Right renal pelvis (tissue), 4 donors: Measurements from ENCODE around the gene LMF1. TPM values are rescaled to one million over a fixed set of nuclear protein-coding genes. Genes with fewer than 3 reads are reported as not detected.

ENCODE experiments used
- DNase-seq, 4 donors: peaks; one replicate each; pipeline ENCODE4 v3.0.0-alpha.2; 2013; ENCODE audit warnings: low read depth in 4 of 4, low spot score in 3 of 4, missing footprints in 1 of 4
- polyA plus RNA-seq, 4 donors: library from polyadenylated mRNA; unstranded; fragments of 120-200 nt; gene quantifications; one replicate each; pipeline ENCODE4 v1.2.1, GENCODE V29; 2013; ENCODE audit not compliant: insufficient read length in 4 of 4

The LMF1 gene
- polyA plus RNA-seq = 10 to 100 TPM; 14.2 to 19.9 (median 16.9) TPM

DNA sequence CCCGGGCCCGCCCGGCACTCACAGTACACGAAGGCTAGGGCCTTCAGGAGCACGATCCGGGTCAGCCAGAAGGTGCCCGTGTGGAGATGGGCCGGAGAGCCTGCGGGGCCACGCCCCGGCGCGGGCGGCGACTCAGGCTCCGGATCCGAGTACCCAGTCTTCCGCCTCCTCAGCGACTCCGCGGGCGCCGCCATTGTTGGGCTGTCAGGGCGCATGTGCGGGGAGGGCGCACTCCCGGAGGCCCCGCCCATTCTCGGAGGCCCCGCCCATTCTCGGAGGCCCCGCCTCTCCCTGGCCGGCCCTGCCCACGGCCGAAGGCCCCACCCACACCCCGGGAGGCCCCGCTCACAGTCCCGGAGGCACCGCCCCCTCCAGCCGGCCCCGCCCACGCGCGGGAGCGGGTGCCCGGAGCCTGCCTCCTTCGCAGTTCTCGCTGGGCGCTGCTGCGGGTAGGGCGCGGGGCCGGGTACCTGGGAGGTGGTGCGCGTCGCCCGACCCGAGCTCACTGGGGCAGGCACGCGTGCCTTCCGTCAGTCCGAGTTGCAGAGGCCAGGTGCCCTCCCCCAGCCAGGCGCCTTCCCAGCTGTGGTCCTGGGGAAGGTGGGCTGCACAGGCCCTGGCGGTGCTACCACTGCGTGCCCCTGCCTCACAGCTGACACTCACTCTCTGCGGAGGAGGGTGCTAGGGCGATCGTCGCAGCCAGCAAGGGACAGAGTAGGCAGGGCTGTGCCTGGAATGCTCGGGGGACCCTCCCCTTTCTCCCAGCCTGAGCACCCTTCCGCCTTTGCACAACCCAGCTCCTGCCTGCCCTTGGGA is at the start of gene LMF1:
TSS of gene LMF1 (minus strand) at position 219 of the 816 bp plus-strand sequence. CDS start at position 215, 4 bp downstream.
- DNase-seq = peak; percentile 76 to 83 (median 79)

DNA sequence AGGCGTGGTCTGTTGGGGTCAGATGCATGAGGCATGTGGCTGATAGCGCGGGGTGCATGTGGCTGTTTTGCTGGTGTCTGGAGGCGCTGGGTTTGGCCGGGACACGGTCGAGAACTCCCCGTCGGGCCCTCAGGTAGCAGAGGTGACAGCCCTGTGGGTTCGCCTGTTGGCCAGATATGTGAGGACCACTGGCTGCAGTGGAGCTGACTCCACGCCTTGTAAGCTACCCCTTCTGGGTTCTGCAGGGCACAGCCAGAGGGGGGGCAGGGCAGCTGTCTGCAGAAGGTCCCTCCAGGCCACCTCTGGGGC is 49.3 kb upstream of the LMF1 start:
- DNase-seq = no peak

DNA sequence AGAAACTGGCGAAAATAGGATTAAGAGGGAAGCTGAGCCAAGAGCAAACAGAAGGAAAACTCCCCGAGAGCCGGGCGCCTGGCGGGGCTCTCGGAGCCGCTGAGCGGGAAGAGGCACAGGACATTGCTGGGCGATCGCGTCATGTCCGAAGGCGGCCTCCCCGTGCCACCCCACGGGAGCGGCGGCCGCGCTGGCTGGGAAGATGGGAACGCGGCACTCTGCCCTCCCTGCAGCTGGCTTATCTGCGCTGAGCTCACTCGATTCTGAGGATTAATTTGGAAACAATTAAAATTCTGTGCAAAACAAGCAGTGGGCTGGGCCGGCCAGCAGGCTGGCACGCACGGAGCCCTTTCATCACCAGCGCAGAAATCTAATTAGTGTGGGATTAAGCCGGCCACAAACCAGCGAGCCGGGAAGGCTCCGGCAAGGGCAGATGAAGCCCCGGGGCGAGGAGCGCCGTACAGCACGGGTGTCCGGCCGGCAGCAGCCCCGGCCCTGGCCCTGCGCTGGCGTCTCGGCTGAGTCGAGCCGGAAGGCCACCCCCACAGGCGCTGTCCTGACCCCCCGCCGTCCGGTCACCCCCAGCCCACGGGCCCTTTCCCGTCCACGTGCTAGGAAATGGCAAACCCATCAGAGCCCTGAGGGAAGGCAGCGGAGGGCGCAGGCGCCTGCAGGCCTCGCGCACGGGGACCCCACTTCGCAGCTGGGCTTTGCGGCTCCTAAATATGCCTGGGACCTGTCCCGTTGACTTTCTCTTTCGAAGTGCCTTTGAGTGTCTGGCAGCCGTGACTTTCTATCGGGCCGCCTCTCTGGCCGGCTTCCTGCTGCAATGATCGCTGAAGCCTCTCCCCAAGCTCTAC is 48.7 kb upstream of the LMF1 start:
- no peak for DNase-seq

DNA sequence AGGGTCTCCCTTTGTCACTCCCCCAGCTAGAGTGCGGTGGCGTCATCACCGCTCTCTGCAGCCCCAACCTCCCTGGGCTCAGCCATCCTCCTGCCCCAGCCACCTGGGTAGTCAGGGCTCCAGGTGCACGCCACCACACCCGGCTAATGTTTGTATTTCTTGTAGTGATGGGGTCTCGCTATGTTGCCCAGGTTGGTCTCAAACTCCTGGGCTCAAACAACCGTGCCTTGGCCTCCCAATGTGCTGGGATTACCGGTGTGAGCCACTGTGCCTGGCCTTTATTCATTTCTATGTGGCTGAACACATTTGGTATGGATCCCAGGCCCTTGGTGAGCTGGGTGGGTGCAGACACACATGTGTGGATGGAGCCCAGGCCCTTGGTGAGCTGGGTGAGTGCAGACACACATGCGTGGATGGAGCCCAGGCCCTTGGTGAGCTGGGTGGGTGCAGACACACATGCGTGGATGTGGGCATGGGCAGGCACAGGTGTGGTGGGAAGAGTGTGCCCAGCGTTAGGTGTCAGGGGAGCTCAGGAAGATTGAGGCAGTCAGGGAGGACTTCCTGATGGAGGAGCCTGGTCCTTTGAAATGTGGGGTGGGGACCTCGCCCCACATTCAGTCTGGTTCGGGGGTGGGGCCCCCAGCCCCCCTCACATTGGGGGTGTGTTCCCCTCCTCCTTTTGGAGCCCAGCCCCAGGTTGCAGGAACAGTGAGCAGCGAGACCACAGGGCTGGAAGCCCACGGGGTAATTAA is 47.8 kb upstream of the LMF1 start:
- DNase-seq = no peak

DNA sequence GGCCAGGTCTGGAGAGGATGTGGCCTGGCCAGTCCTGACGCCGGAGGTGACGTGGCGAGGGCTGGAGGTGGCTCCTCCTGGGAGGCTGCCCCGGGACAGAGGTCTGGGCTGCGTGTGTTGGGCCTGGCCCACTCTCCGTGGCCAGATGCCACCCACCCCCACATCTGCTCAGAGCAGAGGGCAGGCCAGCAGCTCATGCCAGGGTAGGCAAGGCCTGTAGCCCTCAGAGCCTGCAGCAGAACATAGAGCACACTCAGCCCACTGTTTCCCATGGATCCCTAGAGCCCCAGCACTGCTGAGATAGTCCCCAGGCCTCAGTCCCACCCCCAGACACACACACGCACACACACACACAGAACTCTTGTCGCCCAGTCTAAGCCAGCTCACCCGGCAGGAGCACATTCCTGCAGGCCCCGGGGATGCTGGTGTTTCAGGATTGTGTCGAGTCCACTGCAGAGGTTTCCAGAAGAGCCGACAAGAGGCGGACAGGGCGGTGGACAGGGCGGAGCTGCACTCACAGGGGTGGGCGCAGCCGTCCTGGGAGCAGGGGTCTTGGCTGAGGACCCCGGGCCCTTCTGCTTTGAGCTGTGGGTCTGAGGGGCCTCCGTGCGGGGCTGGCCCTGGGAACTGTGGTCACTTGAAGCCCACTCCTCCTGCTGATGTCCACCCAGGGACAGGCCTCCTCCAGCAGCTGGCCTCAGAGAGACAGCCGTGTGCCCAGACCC is 44.1 kb upstream of the LMF1 start:
- no peak for DNase-seq

DNA sequence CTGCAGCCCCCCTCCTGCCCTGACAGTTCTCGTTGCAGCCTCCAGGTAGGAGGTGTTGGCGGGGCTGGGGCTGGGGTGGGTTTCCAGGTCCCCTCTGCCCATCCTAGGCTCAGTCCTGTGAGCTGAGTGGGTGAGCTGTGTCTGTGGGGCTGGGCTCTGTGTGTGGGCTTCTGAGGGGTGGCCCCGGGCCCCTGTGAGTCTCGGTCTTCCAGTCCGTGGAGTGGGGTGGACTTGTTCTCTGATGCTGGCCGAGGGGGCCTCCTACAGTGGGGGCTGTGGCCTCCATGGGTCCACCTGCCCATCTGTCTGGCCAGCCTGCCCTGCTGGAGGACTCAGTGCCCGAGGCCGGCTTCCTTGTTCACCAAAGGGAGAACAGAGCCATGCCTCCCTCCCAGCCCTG is 43.4 kb upstream of the LMF1 start:
- no peak for DNase-seq

DNA sequence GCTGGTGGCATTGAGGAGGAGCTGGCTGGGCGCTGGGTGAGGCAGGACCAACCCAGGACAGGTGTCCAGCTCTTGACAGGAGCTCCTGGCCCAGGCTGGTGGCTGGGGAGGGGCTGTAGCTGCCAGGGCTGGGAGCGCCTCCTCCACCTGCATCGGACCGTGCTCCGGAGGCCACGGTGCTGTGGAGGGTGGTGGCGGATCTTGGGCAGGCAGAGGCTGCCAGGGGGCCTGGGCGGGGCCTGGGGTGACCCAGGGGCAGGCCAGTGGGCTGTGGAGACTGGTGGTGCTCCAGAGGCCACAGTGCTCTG is 42.8 kb upstream of the LMF1 start:
- no peak for DNase-seq

DNA sequence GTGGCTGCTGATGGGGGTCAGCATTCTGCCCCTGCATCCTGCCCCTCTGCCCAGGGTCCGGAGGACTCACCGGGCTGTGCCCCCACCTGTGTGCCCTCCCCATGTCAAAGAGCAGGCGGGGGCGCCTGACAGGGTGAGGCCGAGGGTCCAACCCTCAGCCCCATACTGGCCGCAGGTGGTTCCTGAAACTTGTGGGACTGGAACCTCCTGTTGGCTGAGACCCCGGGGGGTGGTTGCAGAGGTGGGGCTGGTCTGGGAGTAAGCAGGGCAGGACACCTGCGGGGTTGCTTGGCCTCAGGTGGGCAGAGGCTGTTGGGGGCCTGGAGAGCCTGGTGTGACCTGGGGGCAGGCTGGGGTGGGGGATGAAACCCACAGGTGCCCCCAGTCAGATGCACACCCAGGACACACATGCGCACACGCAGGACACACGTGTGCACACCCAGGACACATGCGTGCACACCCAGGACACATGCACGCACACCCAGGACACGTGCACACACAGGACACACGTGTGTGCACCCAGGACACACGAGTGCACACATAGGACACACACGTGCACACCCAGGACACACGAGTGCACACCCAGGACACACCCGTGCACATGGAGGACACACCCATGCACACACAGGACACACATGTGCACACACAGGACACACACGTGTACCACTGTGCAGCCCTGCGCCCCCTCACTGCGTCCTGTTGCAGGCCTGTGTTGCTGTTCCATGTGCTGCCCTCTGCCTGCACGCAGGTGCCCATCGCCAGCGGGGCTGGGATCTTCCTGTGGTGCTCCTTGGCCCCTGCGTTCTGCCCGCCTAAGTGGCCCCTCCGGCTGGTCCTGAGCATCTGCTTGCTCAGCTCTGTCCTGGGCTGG is 42.2 kb upstream of the LMF1 start:
- no peak for DNase-seq

DNA sequence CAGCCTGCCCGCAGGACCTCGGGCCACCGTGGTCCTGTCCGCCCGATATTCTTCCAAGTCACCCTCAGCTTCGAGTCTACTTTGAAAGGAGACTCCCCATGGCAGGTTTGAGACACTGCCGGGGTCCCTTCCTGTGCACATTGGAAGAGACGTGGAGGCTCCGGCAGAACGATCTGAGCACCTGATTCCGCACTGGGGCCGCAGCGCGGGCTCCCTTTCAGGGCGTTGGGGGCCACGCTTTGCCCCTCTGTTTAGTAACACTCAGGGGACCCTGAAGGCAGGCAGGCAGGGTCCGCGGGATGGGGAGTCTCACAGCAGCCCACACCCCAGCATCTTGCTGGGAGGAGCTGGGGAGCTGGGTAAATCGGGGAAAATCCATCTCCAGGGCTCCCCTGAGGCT is 41.4 kb upstream of the LMF1 start:
- DNase-seq = no peak

DNA sequence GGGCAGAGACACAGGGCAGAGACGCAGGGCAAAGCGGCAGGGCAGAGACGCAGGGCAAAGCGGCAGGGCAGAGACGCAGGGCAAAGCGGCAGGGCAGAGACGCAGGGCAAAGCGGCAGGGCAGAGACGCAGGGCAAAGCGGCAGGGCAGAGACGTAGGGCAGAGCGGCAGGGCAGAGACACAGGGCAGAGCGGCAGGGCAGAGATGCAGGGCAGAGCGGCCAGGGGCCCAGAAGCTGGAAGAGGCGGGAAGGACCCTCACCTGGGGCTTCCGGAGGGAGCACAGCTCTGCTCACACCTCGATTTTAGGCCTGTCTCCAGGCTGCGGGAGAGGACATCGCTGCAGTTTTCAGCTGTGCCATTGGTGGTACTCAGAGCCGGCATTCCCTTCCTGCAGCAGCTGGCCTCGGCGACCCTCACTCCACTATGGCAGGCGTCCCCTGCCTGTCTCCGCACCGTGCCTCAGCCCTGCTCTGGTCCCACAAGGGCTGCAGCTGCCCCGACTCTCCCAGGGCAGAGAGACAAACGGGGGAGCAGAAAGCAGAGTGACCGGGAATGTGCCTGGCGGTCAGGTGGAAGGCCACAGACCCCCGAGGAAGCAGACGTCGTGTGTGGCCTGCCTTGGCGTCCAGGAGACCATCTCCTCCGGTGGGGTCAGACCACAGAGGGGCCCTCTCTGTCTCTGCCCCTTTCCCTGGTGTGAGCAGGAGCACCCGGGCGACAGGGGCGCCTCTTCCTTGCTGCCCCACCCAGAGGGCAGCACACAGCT is 40.7 kb upstream of the LMF1 start:
- no peak for DNase-seq

DNA sequence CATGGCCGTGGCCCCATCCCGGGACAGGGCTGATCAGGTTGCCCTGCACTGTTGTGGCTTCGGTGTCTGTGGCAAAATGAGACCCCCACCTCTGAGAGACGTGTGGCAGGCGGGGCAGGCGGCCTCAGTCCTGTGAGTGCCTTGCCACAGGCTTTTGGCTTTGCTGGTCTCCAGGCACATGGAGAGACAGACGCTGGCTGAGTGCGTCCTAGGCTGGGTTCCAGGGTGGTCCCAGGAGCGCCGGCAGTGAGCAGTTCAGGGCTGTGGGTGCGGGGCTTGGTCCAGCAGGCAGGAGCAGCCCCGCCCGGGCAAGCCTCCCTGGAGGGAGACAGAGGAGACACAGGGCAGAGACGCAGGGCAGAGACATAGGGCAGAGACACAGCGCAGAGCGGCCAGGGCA is 40.0 kb upstream of the LMF1 start:
- no peak for DNase-seq

DNA sequence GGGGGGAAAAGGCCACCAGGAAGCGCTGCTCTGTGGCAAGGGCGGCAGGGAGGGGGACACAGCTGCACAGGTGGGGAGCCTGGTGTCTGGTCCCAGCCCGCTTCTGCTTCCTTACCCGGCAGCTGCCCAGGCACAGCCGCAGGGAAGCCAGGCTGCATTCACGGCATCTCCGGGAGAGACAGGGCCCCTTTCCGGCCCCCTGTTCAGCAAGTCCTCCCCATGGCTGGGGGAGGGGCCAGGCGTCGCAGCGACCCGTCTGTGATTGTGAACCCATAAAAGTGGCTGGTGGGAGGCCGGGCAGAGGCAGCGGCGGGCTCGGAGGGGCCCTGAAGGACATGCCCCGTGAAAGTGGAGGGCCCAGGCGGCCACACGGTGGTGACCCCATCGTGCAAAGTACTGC is 39.5 kb upstream of the LMF1 start:
- no peak for DNase-seq

DNA sequence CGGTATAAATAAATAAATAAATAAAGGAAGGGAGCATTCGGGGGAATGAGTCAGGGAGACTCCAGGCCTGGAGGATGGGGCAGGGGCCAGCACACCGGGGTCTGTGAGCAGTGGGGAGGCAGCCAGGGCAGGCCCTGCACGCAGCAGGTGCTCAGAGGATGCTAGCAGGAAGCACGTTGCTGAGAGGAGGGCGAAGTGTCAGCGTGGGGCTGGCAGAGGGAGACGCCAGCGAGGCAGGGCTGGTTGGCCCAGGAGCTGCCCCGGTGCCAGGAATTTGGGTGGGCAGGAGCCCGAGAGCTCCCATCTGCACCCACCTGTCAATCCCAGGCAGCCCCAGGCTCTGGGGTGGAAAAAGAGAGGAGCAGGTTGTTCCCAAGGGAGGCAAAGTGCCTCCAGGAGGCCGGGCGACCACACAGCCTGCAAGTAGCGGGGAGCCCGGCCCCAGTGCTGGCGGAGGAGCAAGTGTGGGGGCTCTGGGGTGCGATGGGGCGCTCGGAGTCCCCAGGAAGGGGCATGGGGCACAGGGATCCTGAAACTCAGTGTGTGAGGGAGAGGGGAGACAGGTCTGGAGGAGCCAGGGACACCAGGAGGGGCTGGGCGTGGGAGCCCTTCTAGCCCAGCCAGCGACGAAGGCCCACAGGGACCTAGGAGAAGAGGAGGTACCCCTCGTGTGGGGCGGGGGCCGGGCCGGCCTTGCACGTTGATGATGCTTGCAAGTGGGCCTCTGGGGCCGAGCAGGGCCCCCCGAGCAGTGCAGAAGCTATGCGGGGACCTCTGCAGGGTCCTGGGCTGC is 38.8 kb upstream of the LMF1 start:
- no peak for DNase-seq

DNA sequence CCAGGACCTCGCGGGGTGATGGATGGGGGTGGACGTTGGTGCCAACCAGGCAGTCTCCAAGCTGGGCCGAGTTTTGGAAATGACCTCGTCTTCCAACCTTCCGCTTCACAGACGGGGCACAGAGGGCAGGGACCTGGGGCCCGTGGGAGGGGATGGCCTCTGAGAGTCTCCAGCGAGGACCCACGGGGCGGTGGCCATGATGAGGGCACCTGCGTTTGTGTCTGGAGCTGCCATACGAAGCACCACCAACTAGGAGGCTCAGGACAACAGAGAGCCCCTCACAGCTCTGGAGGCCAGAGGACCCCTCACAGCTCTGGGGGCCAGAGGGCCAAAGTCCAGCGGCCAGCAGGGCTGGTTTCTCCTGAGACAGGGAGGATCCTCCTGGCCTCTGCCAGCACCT is 37.3 kb upstream of the LMF1 start:
- no peak for DNase-seq

DNA sequence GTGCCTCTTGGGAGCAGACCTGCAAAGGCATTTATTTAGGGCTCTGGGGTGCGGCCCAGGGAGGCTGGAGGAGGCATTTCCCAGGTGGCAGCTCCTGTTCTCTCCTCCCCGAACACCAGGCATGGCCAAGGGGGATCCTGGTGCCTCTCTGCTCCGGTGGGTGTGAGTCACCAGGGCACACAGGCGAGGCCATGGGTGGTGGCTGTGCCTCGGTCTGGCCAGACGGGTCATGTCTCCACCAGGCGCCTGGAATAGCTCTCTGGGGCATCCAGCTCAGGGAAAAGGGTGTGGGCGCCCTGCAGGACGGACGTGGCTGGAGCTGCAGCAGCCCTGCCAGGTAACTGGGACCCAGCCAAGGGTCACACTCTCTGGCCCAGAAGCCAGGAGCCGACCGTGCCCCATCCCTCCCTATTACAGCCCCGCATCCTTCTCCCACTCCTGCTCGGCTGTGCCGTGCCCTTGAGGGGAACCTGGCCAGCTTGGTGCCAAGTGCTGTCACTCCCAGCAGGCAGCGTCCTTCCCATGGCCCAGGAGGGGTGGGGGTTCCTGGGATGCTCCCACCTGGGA is 36.6 kb upstream of the LMF1 start:
- DNase-seq = no peak

DNA sequence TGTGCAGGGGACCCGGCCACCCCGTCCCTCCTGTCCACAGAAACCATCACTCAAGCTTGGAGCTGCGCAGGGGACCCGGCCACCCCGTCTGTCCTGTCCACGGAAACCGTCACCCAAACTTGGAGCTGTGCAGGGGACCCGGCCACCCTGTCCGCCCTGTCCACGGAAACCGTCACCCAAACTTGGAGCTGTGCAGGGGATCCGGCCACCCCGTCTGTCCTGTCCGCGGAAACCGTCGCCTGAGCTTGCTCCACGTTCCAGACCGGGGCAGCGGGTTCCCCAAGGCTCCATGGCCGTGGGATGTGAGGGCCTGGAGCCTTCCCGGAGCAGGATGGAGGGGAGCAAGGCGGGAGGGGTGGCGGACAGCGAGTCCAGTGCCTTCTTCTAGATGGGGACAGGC is 36.0 kb upstream of the LMF1 start:
- no peak for DNase-seq

DNA sequence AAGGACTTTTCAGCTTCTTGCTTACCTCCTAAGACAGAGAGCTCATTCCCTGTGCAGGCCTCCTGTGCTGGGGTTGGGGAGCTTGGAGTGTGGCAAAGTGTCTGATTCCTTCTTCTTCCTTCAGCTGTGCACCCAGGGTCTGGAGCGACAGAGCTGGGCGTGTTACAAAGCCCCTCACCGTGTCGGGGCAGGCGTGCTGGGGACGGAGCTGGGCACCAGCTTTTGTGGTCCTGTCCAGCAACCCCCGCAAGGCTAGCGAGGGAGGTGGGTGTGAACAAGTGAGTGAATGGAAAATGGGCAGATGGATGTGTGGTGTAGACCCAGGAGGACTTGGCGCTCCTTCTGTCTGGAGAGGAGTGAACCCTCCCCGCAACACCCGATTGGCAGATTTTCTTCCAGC is 34.5 kb upstream of the LMF1 start:
- no peak for DNase-seq
